Cardiac muscle cell (in vitro differentiated cells and primary cell): ENCODE results near the gene CDT1. TPM values are rescaled to one million over a fixed set of nuclear protein-coding genes. Genes with fewer than 3 reads are reported as not detected.
A peak's percentile ranks its signal among the peaks of the same experiment; 100 is the strongest.
"Not testable (repeated sequence)": the region's sequence is repeated elsewhere in the genome, so short reads cannot be mapped to it uniquely, and the experiment has no call there.

Source experiments
- DNase-seq, 2 donors: peaks; one replicate each; pipeline versions ENCODE4 v3.0.0 to v3.0.0-alpha.2; 2010 to 2017; ENCODE audit warnings: low read depth in 1 of 2, low spot score in 1 of 2
- H3K27ac ChIP-seq: fragments of 200-600 bp; sonication (generic); 2 replicates; pipeline ENCODE4 v1.5.1; 2016
- H3K27me3 ChIP-seq: fragments of 200-600 bp; sonication (generic); 2 replicates; pipeline ENCODE4 v1.6.0; 2016; ENCODE audit warnings: control low read depth
- H3K36me3 ChIP-seq: fragments of 200-600 bp; sonication (generic); 2 replicates; pipeline ENCODE4 v1.5.1; 2016; ENCODE audit warnings: control low read depth
- H3K4me1 ChIP-seq: fragments of 200-600 bp; sonication (generic); 2 replicates; pipeline ENCODE4 v1.8.1; 2017; ENCODE audit warnings: low read depth, mild to moderate bottlenecking, mixed run types
- H3K4me3 ChIP-seq: fragments of 200-600 bp; sonication (generic); 2 replicates; pipeline ENCODE4 v1.5.1; 2016; ENCODE audit warnings: mild to moderate bottlenecking
- H3K9me3 ChIP-seq: fragments of 200-600 bp; sonication (generic); 2 replicates; pipeline ENCODE4 v1.5.1; 2017; ENCODE audit warnings: low read depth, mild to moderate bottlenecking, control low read depth
- CTCF ChIP-seq: IDR thresholded peaks from 2 replicates; pipeline ENCODE4 v1.5.1; 2012; ENCODE audit warnings: low read depth, mild to moderate bottlenecking, low read length
- polyA plus RNA-seq: library from polyadenylated mRNA; unstranded; fragments of >200 nt; fragmentation: Nextera tagmentation; extraction: Ambion mirVana; gene quantifications from 2 replicates; pipeline ENCODE4 v1.2.1, GENCODE V29; 2016
- total RNA-seq: library from RNA; depleted of rRNA; stranded (reverse); fragments of >200 nt; gene quantifications from 2 replicates; pipeline ENCODE4 v1.2.3, GENCODE V29; 2016

The CDT1 gene
- total and polyA plus RNA-seq, 2 experiments from 2014 or later, result 17.9 to 29.6 TPM

GRCh38 chr16:88787579-88788314 lies 15.8 kb upstream of the CDT1 start:
- Histone ChIP-seq H3K4me1 (peaks cover 6% of the 10 kb centered on the region), H3K4me3 (no peak overlapping the region), H3K36me3 (no peaks in the 10 kb centered on the region), H3K9me3 (no peaks in the 10 kb centered on the region), H3K27ac (no peak overlapping the region), H3K27me3 (no peaks in the 10 kb centered on the region)
- DNase-seq, result no peak
- TF ChIP-seq CTCF, result no peak

- H3K27me3 ChIP-seq, result not testable (repeated sequence)
These were observed 14.8 kb upstream of the CDT1 start for GRCh38 chr16:88788749-88789148.

GRCh38 chr16:88789594-88789993 lies 14.0 kb upstream of the CDT1 start:
- TF ChIP-seq CTCF, result no peak
- no peaks in the 10 kb centered on the region for H3K27me3 ChIP-seq

More at GRCh38 chr16:88788749-88789148, 14.8 kb upstream of the CDT1 start:
- not testable (repeated sequence) for H3K4me1 ChIP-seq, H3K27ac ChIP-seq, H3K4me3 ChIP-seq, H3K36me3 ChIP-seq, DNase-seq, H3K9me3 ChIP-seq

GRCh38 chr16:88790312-88791211 lies 13.0 kb upstream of the CDT1 start:
- TF ChIP-seq CTCF, result no peak
- Histone ChIP-seq H3K9me3 (no peaks in the 10 kb centered on the region), H3K27ac (no peak overlapping the region), H3K27me3 (no peaks in the 10 kb centered on the region), H3K4me1 (peaks cover 3% of the 10 kb centered on the region), H3K4me3 (no peak overlapping the region), H3K36me3 (no peaks in the 10 kb centered on the region)
- peak in 1 of 2 donors; percentile 49 for DNase-seq

More at GRCh38 chr16:88789594-88789993, 14.0 kb upstream of the CDT1 start:
- H3K4me3 ChIP-seq, result no peak overlapping the region
- no peak overlapping the region for H3K27ac ChIP-seq
- H3K9me3 ChIP-seq, result no peaks in the 10 kb centered on the region
- H3K4me1 ChIP-seq, result peaks cover 3% of the 10 kb centered on the region
- no peaks in the 10 kb centered on the region for H3K36me3 ChIP-seq
- no peak for DNase-seq

DNA sequence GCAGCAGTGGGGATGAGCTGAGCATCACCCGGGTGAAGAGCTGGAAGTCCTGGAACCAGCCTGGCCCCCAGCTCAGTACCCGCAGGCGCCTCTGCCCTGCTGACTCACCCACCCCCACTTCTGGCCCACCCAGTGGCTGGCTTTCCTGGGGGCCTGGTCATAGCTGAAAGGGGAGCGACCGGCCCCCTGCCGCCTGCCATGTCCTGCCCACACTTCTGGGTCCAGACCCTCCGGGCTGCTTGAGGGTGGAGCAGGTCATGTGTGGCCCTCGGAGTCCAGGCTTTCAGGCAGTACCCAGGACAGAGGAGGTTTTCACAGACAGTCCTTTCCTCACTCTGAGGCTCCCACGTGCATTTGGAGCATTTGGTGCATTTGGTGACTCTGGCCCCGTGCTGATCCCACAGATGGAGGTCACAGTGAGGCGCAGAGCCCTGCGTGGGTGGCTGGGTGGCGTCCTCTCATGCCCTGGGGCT lies 11.5 kb upstream of the CDT1 start:
- TF ChIP-seq CTCF, result no peak
- no peaks in the 10 kb centered on the region for H3K36me3 ChIP-seq
- DNase-seq, result no peak
- H3K4me1 ChIP-seq, result peaks cover 3% of the 10 kb centered on the region
- H3K9me3 ChIP-seq, result no peaks in the 10 kb centered on the region
- no peaks in the 10 kb centered on the region for H3K27me3 ChIP-seq
- no peak overlapping the region for H3K27ac ChIP-seq
- no peak overlapping the region for H3K4me3 ChIP-seq
